Peyer's patch (tissue), 4 donors: Measurements from ENCODE around the gene DPEP2NB. TPM values are rescaled to one million over a fixed set of nuclear protein-coding genes. Genes with fewer than 3 reads are reported as not detected.
"Not testable (repeated sequence)": the region's sequence is repeated elsewhere in the genome, so short reads cannot be mapped to it uniquely, and the experiment has no call there.

Experiments used
- DNase-seq, 3 donors: peaks; one replicate each; pipeline ENCODE4 v3.0.0-alpha.2; 2017 to 2019
- H3K27ac ChIP-seq, 4 donors: fragments of 200-600 bp; sonication (generic); one replicate each; pipeline ENCODE4 v1.5.1; 2016 to 2019
- H3K27me3 ChIP-seq, 2 donors: fragments of 200-600 bp; sonication (generic); one replicate each; pipeline ENCODE4 v1.5.1; 2019
- H3K36me3 ChIP-seq, 3 donors: fragments of 200-600 bp; sonication (generic); one replicate each; pipeline ENCODE4 v1.5.1; 2016 to 2019
- H3K4me1 ChIP-seq, 4 donors: fragments of 200-600 bp; sonication (generic); one replicate each; pipeline ENCODE4 v1.5.1; 2016 to 2019
- H3K4me3 ChIP-seq, 4 donors: fragments of 200-600 bp; sonication (generic); 1 replicate in 3 of 4; 2 replicates in 1 of 4; pipeline ENCODE4 v1.5.1; 2016 to 2019; ENCODE audit warnings: mild to moderate bottlenecking in 1 of 4
- H3K9me3 ChIP-seq, 4 donors: fragments of 200-600 bp; sonication (generic); one replicate each; pipeline ENCODE4 v1.5.1; 2016 to 2019; ENCODE audit warnings: mild to moderate bottlenecking in 1 of 4
- POLR2A ChIP-seq, 2 donors: fragments of 450-650 bp; IDR thresholded peaks; one replicate each; pipeline ENCODE4 v1.5.1; 2017; ENCODE audit warnings: antibody characterized with exemption in 2 of 2, mild to moderate bottlenecking in 2 of 2, moderate library complexity in 2 of 2
- total RNA-seq, 4 donors: library from RNA; depleted of rRNA; stranded (reverse); fragments of >200 nt; gene quantifications; one replicate each; pipeline ENCODE4 v1.1.0, GENCODE V29; 2016
- TF ChIP-seq, protein P1 (sequence below), 6 experiments: fragments of 450-650 bp in 4 of 6; fragments of 200-600 bp in 2 of 6; sonication (generic) in 1 of 6; IDR thresholded peaks; one replicate each; pipeline ENCODE4 v1.5.1; 2017 to 2019; ENCODE audit warnings: antibody characterized with exemption in 6 of 6, mild to moderate bottlenecking in 3 of 6, moderate library complexity in 1 of 6

Gene DPEP2NB
- total RNA-seq, 4 donors from 2014 or later = not detected

DNA sequence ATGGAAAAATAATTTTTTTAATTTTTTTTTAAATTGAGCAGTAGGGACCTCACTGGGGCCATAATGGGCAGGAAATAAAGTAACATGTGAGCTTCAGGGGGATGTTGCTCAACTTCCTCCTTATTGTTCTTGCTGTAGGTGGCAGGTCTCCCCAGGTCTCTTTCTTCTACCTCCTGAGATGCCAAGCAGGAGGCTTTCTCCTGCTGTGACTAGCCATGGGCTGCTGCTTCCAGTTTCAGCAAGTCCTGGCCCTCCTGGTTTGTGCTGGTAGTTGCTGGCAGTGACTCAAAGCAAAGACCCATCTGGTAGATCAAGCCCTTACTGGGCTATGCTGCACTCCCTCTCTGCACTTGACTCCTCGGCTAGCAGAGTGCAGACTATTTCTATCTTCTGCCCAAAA is 2.3 kb downstream of the DPEP2NB start:
- Histone ChIP-seq H3K4me3 (no peak overlapping the region), H3K4me1 (no peaks in the 10 kb centered on the region), H3K27me3 (no peaks in the 10 kb centered on the region), H3K36me3 (no peaks in the 10 kb centered on the region), H3K27ac (no peak overlapping the region), H3K9me3 (no peaks in the 10 kb centered on the region)
- DNase-seq = no peak
- no peak for TF ChIP-seq POLR2A (IDR thresholded peaks at IDR 0.05)
- TF ChIP-seq, protein P1, sequence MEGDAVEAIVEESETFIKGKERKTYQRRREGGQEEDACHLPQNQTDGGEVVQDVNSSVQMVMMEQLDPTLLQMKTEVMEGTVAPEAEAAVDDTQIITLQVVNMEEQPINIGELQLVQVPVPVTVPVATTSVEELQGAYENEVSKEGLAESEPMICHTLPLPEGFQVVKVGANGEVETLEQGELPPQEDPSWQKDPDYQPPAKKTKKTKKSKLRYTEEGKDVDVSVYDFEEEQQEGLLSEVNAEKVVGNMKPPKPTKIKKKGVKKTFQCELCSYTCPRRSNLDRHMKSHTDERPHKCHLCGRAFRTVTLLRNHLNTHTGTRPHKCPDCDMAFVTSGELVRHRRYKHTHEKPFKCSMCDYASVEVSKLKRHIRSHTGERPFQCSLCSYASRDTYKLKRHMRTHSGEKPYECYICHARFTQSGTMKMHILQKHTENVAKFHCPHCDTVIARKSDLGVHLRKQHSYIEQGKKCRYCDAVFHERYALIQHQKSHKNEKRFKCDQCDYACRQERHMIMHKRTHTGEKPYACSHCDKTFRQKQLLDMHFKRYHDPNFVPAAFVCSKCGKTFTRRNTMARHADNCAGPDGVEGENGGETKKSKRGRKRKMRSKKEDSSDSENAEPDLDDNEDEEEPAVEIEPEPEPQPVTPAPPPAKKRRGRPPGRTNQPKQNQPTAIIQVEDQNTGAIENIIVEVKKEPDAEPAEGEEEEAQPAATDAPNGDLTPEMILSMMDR (IDR thresholded peaks at IDR 0.05) = no peak

DNA sequence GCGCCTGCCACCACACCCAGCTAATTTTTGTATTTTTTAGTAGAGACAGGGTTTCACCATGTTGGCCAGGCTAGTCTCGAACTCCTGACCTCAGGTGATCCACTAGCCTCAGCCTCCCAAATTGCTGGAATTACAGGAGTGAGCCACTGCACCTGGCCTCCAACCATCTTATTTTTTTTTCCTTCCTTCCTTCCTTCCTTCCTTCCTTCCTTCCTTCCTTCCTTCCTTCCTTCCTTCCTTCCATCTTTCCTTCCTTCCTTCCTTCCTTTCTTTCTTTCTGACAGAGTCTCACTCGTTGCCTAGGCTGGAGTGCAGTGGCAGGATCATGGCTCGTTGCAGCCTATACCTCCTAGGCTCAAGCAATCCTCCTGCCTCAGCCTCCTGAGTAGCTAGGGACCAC is 5.8 kb downstream of the DPEP2NB start:
- not testable (repeated sequence) for H3K27me3 ChIP-seq, H3K4me3 ChIP-seq, H3K9me3 ChIP-seq, DNase-seq, H3K27ac ChIP-seq, H3K36me3 ChIP-seq
- peaks cover 0 to 18% (median 3%) of the 10 kb centered on the region in 4 donors for H3K4me1 ChIP-seq

DNA sequence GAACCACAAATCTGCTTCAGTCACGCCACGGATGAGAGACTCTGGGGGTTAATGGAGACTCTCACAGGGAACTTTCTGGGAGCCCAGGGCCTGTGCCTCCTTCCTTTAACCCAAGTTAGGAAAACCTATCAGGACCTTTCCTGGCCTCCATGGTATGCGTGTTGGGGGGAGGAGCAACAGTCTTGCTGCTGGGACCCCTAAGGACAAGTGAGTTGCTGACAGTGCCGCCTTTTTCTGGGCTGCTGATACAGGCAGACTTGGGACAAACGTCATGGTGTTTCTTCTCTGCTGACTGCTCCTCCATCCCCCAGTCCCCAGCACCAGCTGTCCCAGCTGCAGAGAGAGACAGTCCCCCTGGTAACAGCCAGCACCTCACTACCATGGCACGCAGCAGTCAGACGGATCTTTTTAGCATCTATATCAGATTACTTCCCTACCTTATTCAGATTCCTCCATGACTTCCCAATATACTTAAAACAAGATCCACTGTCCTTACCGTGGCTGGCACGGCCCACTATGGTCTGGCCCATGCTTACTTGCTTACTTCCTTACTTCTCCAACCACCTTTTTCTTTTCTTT is 6.5 kb downstream of the DPEP2NB start:
- Histone ChIP-seq H3K4me3 (no peak overlapping the region), H3K36me3 (no peaks in the 10 kb centered on the region)

DNA sequence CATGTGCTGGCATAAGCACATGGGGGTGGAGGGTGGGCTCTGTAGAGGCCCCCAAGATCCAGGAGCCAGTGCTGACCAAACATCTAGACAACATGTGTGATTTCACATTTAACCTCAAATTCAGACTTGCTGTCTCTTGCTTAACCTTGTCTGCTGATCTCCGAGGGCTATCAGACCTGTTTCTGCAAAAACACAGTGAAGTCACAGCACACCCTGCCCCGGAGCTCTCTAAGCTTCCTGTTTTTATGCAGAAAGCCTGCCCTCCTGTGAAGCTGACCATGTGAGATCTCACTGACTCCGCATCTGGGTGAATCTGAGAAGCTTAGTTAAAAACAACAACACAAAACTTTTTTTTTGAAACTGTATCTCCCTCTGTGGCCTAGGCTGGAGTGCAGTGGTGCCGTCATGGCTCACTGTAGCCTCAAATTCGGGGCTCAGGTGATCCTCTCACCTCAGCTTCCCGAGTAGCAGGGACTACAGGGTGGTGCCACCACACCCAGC is 9.9 kb downstream of the DPEP2NB start:
- TF ChIP-seq POLR2A (IDR thresholded peaks at IDR 0.05) = no peak
- TF ChIP-seq, protein P1 (IDR thresholded peaks at IDR 0.05) = no peak
- Histone ChIP-seq H3K4me1 (peaks cover 0 to 18% (median 3%) of the 10 kb centered on the region in 4 donors), H3K27me3 (no peaks in the 10 kb centered on the region), H3K9me3 (no peaks in the 10 kb centered on the region), H3K4me3 (no peak overlapping the region), H3K36me3 (no peaks in the 10 kb centered on the region), H3K27ac (peak overlapping the region; percentile 66 to 85 (median 74))
- DNase-seq = peak in 2 of 3 donors; percentile 78 to 88

More for the DNA sequence above, 6.5 kb downstream of the DPEP2NB start:
- no peak for TF ChIP-seq POLR2A (IDR thresholded peaks at IDR 0.05)
- TF ChIP-seq, protein P1 (IDR thresholded peaks at IDR 0.05) = no peak
- H3K9me3 ChIP-seq = no peaks in the 10 kb centered on the region
- no peak for DNase-seq
- H3K27ac ChIP-seq = no peak overlapping the region
- H3K27me3 ChIP-seq = no peaks in the 10 kb centered on the region
- peaks cover 0 to 18% (median 3%) of the 10 kb centered on the region in 4 donors for H3K4me1 ChIP-seq

GRCh38 chr16:68005211-68005610 is 10.5 kb downstream of the DPEP2NB start:
- no peak overlapping the region for H3K4me3 ChIP-seq
- no peak for TF ChIP-seq POLR2A (IDR thresholded peaks at IDR 0.05)
- TF ChIP-seq, protein P1 (IDR thresholded peaks at IDR 0.05) = no peak
- no peaks in the 10 kb centered on the region for H3K36me3 ChIP-seq
- peaks cover 0 to 24% (median 3%) of the 10 kb centered on the region in 4 donors for H3K4me1 ChIP-seq
- no peak for DNase-seq
- no peaks in the 10 kb centered on the region for H3K27me3 ChIP-seq
- H3K27ac ChIP-seq = peak overlapping the region; percentile 66 to 85 (median 74)
- no peaks in the 10 kb centered on the region for H3K9me3 ChIP-seq

- no peak for DNase-seq
- no peak overlapping the region for H3K4me3 ChIP-seq
- TF ChIP-seq, protein P1 (IDR thresholded peaks at IDR 0.05) = no peak
- no peak overlapping the region for H3K27ac ChIP-seq
- H3K36me3 ChIP-seq = no peaks in the 10 kb centered on the region
- peaks cover 0 to 29% (median 4%) of the 10 kb centered on the region in 4 donors for H3K4me1 ChIP-seq
- no peaks in the 10 kb centered on the region for H3K27me3 ChIP-seq
- H3K9me3 ChIP-seq = no peaks in the 10 kb centered on the region
Measured at GRCh38 chr16:68003031-68003430, 12.7 kb downstream of the DPEP2NB start.
